ENCODE measurements around the gene NUDT19. TPM values are rescaled to one million over a fixed set of nuclear protein-coding genes. Genes with fewer than 3 reads are reported as not detected.

Gene NUDT19
- polyA plus RNA-seq, 3 donors = 3.8 to 5.6 (median 4.6) TPM

- H3K9me3 ChIP-seq (replicated peaks in 1 of 2; ENCODE audit: control insufficient read depth in 1 of 2, insufficient read depth in 1 of 2, low read length in 2 of 2) = peaks cover 5 to 9% of the 10 kb centered on the region in 2 donors
- H4K20me1 ChIP-seq (ENCODE audit: insufficient read depth, low read length) = no peaks in the 10 kb centered on the region
- Mint-ChIP-seq H3K4me3 (no peak within 1 kb of the TSS), H3K4me1 (no peaks in the 10 kb centered on the region), H3K36me3 (peaks cover 15 to 21% of the 10 kb centered on the region in 2 donors), H3K27ac (peak within 1 kb of the TSS in 1 of 7 donors; percentile 10), H3K27me3 (ENCODE audit: low read depth in 3 of 3) (peaks cover 0 to 4% (median 0%) of the 10 kb centered on the region in 3 donors), H3K9me3 (peaks cover 0 to 16% (median 2%) of the 10 kb centered on the region in 7 donors)
- H3K27ac ChIP-seq (ENCODE audit: low read depth in 1 of 2, low read length in 2 of 2) = no peak within 1 kb of the TSS
- no peak for DNase-seq
- no peaks in the 10 kb centered on the region for H3K79me2 ChIP-seq (ENCODE audit: insufficient read depth, low read length)
- no peak within 1 kb of the TSS for H3K4me2 ChIP-seq (replicated peaks; ENCODE audit: extremely low read depth, low read length, poor library complexity, severe bottlenecking)
- 88% methylated on average over 33 of the region's 44 CpGs for WGBS (ENCODE audit: insufficient coverage)
- intact Hi-C loops (cut with micrococcal nuclease) = no loop called here
- H2AFZ ChIP-seq (ENCODE audit: insufficient read depth, low read depth, low read length, poor library complexity, severe bottlenecking) = no peak within 1 kb of the TSS
- no peak within 1 kb of the TSS for H3K9ac ChIP-seq (ENCODE audit: insufficient read depth, low read length, poor library complexity, severe bottlenecking)
- H3K27me3 ChIP-seq (ENCODE audit: control insufficient read depth in 2 of 2, insufficient read depth in 2 of 2, low read length in 2 of 2) = no peaks in the 10 kb centered on the region
- H3K4me1 ChIP-seq (ENCODE audit: control insufficient read depth in 1 of 2, insufficient read depth in 2 of 2, low read length in 2 of 2) = no peaks in the 10 kb centered on the region
- TF ChIP-seq, protein P1, sequence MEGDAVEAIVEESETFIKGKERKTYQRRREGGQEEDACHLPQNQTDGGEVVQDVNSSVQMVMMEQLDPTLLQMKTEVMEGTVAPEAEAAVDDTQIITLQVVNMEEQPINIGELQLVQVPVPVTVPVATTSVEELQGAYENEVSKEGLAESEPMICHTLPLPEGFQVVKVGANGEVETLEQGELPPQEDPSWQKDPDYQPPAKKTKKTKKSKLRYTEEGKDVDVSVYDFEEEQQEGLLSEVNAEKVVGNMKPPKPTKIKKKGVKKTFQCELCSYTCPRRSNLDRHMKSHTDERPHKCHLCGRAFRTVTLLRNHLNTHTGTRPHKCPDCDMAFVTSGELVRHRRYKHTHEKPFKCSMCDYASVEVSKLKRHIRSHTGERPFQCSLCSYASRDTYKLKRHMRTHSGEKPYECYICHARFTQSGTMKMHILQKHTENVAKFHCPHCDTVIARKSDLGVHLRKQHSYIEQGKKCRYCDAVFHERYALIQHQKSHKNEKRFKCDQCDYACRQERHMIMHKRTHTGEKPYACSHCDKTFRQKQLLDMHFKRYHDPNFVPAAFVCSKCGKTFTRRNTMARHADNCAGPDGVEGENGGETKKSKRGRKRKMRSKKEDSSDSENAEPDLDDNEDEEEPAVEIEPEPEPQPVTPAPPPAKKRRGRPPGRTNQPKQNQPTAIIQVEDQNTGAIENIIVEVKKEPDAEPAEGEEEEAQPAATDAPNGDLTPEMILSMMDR (IDR thresholded peaks at IDR 0.05) = no peak
- peaks cover 6 to 17% of the 10 kb centered on the region in 2 donors for H3K36me3 ChIP-seq (replicated peaks in 1 of 2; ENCODE audit: control insufficient read depth in 1 of 2, insufficient read depth in 2 of 2, low read length in 2 of 2)
- no peak within 1 kb of the TSS for H3K4me3 ChIP-seq (replicated peaks in 1 of 3; ENCODE audit: low read depth in 2 of 3, low read length in 3 of 3)
Measured at GRCh38 chr19:32719611-32720059, 28.0 kb downstream of the NUDT19 start, which contains the start of gene TDRD12. Gene TDRD12 (plus strand): TSS chr19:32719767. CDS start chr19:32720073, 306 bp downstream.

DNA sequence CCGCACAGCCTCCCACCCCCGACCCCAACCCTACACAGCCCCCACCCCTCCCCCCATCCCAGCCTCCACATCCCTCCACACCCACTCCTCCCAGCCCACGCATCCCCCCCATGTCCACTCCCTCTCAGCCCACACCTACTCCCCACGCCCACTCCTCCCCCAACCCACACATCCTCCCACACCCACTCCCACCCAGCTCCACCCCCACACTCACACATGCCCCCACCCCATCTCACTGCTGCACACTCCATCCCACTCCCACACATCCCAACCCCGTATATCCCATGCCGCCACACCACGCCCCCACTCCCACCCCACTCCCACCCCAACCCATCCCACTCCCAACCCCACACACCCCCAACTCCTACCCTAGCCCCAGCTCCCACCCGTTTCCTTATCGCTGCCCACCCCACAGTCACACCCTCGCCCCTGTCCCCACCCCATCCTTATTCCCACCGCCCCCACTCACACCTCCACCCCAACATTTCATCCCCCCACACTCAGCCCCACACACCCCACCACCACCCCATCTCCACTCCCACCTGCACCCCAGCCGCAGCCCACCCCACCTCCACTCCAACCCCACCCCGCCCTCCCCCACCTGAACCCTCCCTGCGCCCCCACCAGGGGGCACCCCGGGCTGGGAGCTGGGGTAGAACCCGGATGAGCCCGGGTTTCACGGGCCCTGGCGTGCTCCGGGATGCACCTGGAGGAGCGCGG lies 28.8 kb downstream of the NUDT19 start:
- Histone ChIP-seq H3K27ac (ENCODE audit: low read depth in 1 of 2, low read length in 2 of 2) (no peak overlapping the region), H3K4me3 (replicated peaks in 1 of 3; ENCODE audit: low read depth in 2 of 3, low read length in 3 of 3) (no peak overlapping the region), H2AFZ (ENCODE audit: insufficient read depth, low read depth, low read length, poor library complexity, severe bottlenecking) (no peak overlapping the region), H3K27me3 (ENCODE audit: control insufficient read depth in 2 of 2, insufficient read depth in 2 of 2, low read length in 2 of 2) (no peaks in the 10 kb centered on the region), H3K9me3 (replicated peaks in 1 of 2; ENCODE audit: control insufficient read depth in 1 of 2, insufficient read depth in 1 of 2, low read length in 2 of 2) (peaks cover 5 to 9% of the 10 kb centered on the region in 2 donors), H3K4me1 (ENCODE audit: control insufficient read depth in 1 of 2, insufficient read depth in 2 of 2, low read length in 2 of 2) (no peaks in the 10 kb centered on the region), H4K20me1 (ENCODE audit: insufficient read depth, low read length) (no peaks in the 10 kb centered on the region), H3K36me3 (replicated peaks in 1 of 2; ENCODE audit: control insufficient read depth in 1 of 2, insufficient read depth in 2 of 2, low read length in 2 of 2) (peaks cover 0 to 10% of the 10 kb centered on the region in 2 donors), H3K4me2 (replicated peaks; ENCODE audit: extremely low read depth, low read length, poor library complexity, severe bottlenecking) (no peak overlapping the region), H3K79me2 (ENCODE audit: insufficient read depth, low read length) (no peaks in the 10 kb centered on the region), H3K9ac (ENCODE audit: insufficient read depth, low read length, poor library complexity, severe bottlenecking) (no peak overlapping the region)
- Mint-ChIP-seq H3K9me3 (peaks cover 0 to 16% (median 2%) of the 10 kb centered on the region in 7 donors), H3K27ac (no peak overlapping the region), H3K36me3 (peaks cover 8 to 13% of the 10 kb centered on the region in 2 donors), H3K4me3 (no peak overlapping the region), H3K4me1 (no peaks in the 10 kb centered on the region), H3K27me3 (ENCODE audit: low read depth in 3 of 3) (peaks cover 0 to 4% (median 0%) of the 10 kb centered on the region in 3 donors)
- 98% methylated on average over 11 of the region's 22 CpGs for whole genome bisulfite sequencing (ENCODE audit: insufficient coverage)
- no peak for DNase-seq
- intact Hi-C loops (cut with micrococcal nuclease) = no loop called here
- TF ChIP-seq, protein P1 (IDR thresholded peaks at IDR 0.05) = no peak
